HUDEP-2 (cell line): Measurements from ENCODE around the gene GRAMD2B.
A peak's percentile ranks its signal among the peaks of the same experiment; 100 is the strongest.

ENCODE experiments used
- DNase-seq, 76 experiments: peaks; one replicate each; lab custom pipeline; 2025; ENCODE audit not compliant: unreplicated experiment in 76 of 76; lab: John Stamatoyannopoulos, UW

The GRAMD2B gene

GRCh38 chr5:126472538-126472889 is 49.3 kb downstream of the GRAMD2B start:
- DNase-seq, result no peak

- no peak for DNase-seq
Measured at GRCh38 chr5:126477294-126478117, 54.3 kb downstream of the GRAMD2B start.

- DNase-seq, result no peak
Measured at GRCh38 chr5:126479810-126480209, 56.6 kb downstream of the GRAMD2B start.

- no peak for DNase-seq
Measured at GRCh38 chr5:126480824-126481223, 57.6 kb downstream of the GRAMD2B start.

- DNase-seq, result no peak
Measured at GRCh38 chr5:126481243-126481642, 58.0 kb downstream of the GRAMD2B start.

GRCh38 chr5:126482591-126482990 is 59.4 kb downstream of the GRAMD2B start:
- no peak for DNase-seq

GRCh38 chr5:126483156-126483555 is 59.9 kb downstream of the GRAMD2B start:
- DNase-seq, result no peak

- DNase-seq, result no peak
Measured at GRCh38 chr5:126484253-126484652, 61.0 kb downstream of the GRAMD2B start.

- no peak for DNase-seq
Measured at GRCh38 chr5:126486332-126486731, 63.1 kb downstream of the GRAMD2B start.

GRCh38 chr5:126487596-126487995 is 64.4 kb downstream of the GRAMD2B start:
- DNase-seq, result no peak

GRCh38 chr5:126488443-126489065 is 65.3 kb downstream of the GRAMD2B start:
- DNase-seq, result no peak

GRCh38 chr5:126490167-126490940 is 67.1 kb downstream of the GRAMD2B start:
- no peak for DNase-seq

GRCh38 chr5:126492939-126493338 is 69.7 kb downstream of the GRAMD2B start:
- DNase-seq, result no peak

GRCh38 chr5:126494393-126494792 is 71.2 kb downstream of the GRAMD2B start:
- DNase-seq, result no peak

- no peak for DNase-seq
Measured at GRCh38 chr5:126497506-126497905, 74.3 kb downstream of the GRAMD2B start.

GRCh38 chr5:126499278-126499677 is 76.1 kb downstream of the GRAMD2B start:
- DNase-seq, result no peak

GRCh38 chr5:126499853-126500342 is 76.7 kb downstream of the GRAMD2B start:
- DNase-seq, result peak in 8 of 76 experiments; percentile 3 to 32 (median 10)

GRCh38 chr5:126501448-126501847 is 78.2 kb downstream of the GRAMD2B start:
- no peak for DNase-seq

- DNase-seq, result no peak
Measured at GRCh38 chr5:126503602-126504104, 80.4 kb downstream of the GRAMD2B start.

- DNase-seq, result no peak
Measured at GRCh38 chr5:126506079-126506478, 82.9 kb downstream of the GRAMD2B start.
